H9 (cell line): ENCODE measurements around the gene BBIP1. TPM values are rescaled to one million over a fixed set of nuclear protein-coding genes. Genes with fewer than 3 reads are reported as not detected.

Source experiments
- DNase-seq: peaks from one replicate; pipeline ENCODE4 v3.0.0-alpha.2; 2017
- H2AFZ ChIP-seq: one replicate; pipeline ENCODE4 v1.6.1; 2013; ENCODE audit warnings: mild to moderate bottlenecking, low read length, control low read depth, moderate library complexity
- H2AK5ac ChIP-seq: 2 replicates; pipeline ENCODE4 v1.6.1; 2013; ENCODE audit warnings: low read length, control low read depth, mixed read lengths; ENCODE audit not compliant: insufficient read length
- H2BK120ac ChIP-seq: one replicate; pipeline ENCODE4 v1.6.1; 2013; ENCODE audit warnings: low read depth, mild to moderate bottlenecking, low read length, control low read depth, inconsistent platforms; ENCODE audit not compliant: poor library complexity, severe bottlenecking
- H2BK12ac ChIP-seq: 2 replicates; pipeline ENCODE4 v1.6.1; 2013; ENCODE audit warnings: low read length, control low read depth, mixed read lengths, low read depth; ENCODE audit not compliant: insufficient read length
- H2BK15ac ChIP-seq: 2 replicates; pipeline ENCODE4 v1.6.1; 2013; ENCODE audit warnings: low read depth, low read length, control low read depth
- H2BK20ac ChIP-seq: one replicate; pipeline ENCODE4 v1.6.1; 2013; ENCODE audit warnings: low read depth, mild to moderate bottlenecking, low read length, control low read depth, inconsistent platforms; ENCODE audit not compliant: poor library complexity, severe bottlenecking
- H2BK5ac ChIP-seq: 2 replicates; pipeline ENCODE4 v1.6.1; 2013; ENCODE audit warnings: low read length, control low read depth, mixed read lengths; ENCODE audit not compliant: insufficient read length
- H3K14ac ChIP-seq: 2 replicates; pipeline ENCODE4 v1.6.1; 2013; ENCODE audit warnings: low read length, control low read depth; ENCODE audit not compliant: insufficient read depth
- H3K18ac ChIP-seq: 2 replicates; pipeline ENCODE4 v1.6.1; 2013; ENCODE audit warnings: low read depth, mild to moderate bottlenecking, mixed read lengths, low read length, control low read depth; ENCODE audit not compliant: insufficient read length
- H3K23ac ChIP-seq: 2 replicates; pipeline ENCODE4 v1.6.1; 2013; ENCODE audit warnings: low read length, control low read depth, mixed read lengths, low read depth; ENCODE audit not compliant: insufficient read length
- H3K23me2 ChIP-seq: 2 replicates; pipeline ENCODE4 v1.6.1; 2013; ENCODE audit warnings: low read depth, mild to moderate bottlenecking, mixed read lengths, low read length, control low read depth; ENCODE audit not compliant: insufficient read length, poor library complexity, severe bottlenecking
- H3K27ac ChIP-seq: 2 replicates; pipeline ENCODE4 v1.5.1; 2013; ENCODE audit warnings: low read length, control low read depth, mixed read lengths, low read depth; ENCODE audit not compliant: insufficient read length
- H3K27me3 ChIP-seq: 2 replicates; pipeline ENCODE4 v1.6.1; 2013; ENCODE audit warnings: low read length, control low read depth, inconsistent platforms; ENCODE audit not compliant: insufficient read depth
- H3K4ac ChIP-seq: 2 replicates; pipeline ENCODE4 v1.6.1; 2013; ENCODE audit warnings: low read depth, mild to moderate bottlenecking, control low read depth, inconsistent platforms, low read length, moderate library complexity
- H3K4me1 ChIP-seq: 2 replicates; pipeline ENCODE4 v1.6.1; 2013; ENCODE audit warnings: low read length, control low read depth, inconsistent platforms; ENCODE audit not compliant: insufficient read depth
- H3K4me2 ChIP-seq: 2 replicates; pipeline ENCODE4 v1.6.1; 2013; ENCODE audit warnings: low read length, control low read depth, mixed read lengths; ENCODE audit not compliant: insufficient read length, insufficient read depth
- H3K56ac ChIP-seq: 2 replicates; pipeline ENCODE4 v1.6.1; 2013; ENCODE audit warnings: low read depth, mild to moderate bottlenecking, mixed read lengths, low read length, control low read depth; ENCODE audit not compliant: insufficient read length
- H3K79me1 ChIP-seq: 2 replicates; pipeline ENCODE4 v1.6.1; 2013; ENCODE audit warnings: low read depth, mild to moderate bottlenecking, moderate library complexity, low read length, control low read depth, inconsistent platforms; ENCODE audit not compliant: insufficient read depth, poor library complexity, severe bottlenecking
- H3K79me2 ChIP-seq: 2 replicates; pipeline ENCODE4 v1.6.1; 2013; ENCODE audit warnings: low read length, control low read depth, inconsistent platforms; ENCODE audit not compliant: insufficient read depth
- H3K9ac ChIP-seq: 2 replicates; pipeline ENCODE4 v1.6.1; 2013; ENCODE audit warnings: low read length, control low read depth, mixed read lengths; ENCODE audit not compliant: insufficient read length; ENCODE audit errors: extremely low read depth
- H3K9me3 ChIP-seq: one replicate; pipeline ENCODE4 v1.6.1; 2013; ENCODE audit warnings: low read depth, low read length, inconsistent platforms; ENCODE audit not compliant: control insufficient read depth
- H3T11ph ChIP-seq: one replicate; pipeline ENCODE4 v1.6.1; 2013; ENCODE audit warnings: mild to moderate bottlenecking, low read length, control low read depth, inconsistent platforms
- H4K20me1 ChIP-seq: one replicate; pipeline ENCODE4 v1.6.1; 2013; ENCODE audit not compliant: control insufficient read depth, insufficient read length, insufficient read depth
- H4K5ac ChIP-seq: 2 replicates; pipeline ENCODE4 v1.6.1; 2013; ENCODE audit warnings: low read depth, mild to moderate bottlenecking, mixed read lengths, low read length, control low read depth; ENCODE audit not compliant: insufficient read length
- H4K8ac ChIP-seq: replicated peaks from 2 replicates; pipeline ENCODE4 v1.6.1; 2013; ENCODE audit warnings: low read length, control low read depth, mixed read lengths, low read depth; ENCODE audit not compliant: insufficient read length
- H4K91ac ChIP-seq: 2 replicates; pipeline ENCODE4 v1.6.1; 2013; ENCODE audit warnings: low read depth, mild to moderate bottlenecking, moderate library complexity, mixed read lengths, low read length, control low read depth; ENCODE audit not compliant: insufficient read length
- H3K27ac Mint-ChIP-seq, 3 experiments: 2 replicates in 2 of 3; 3 replicates in 1 of 3; pipeline ENCODE4 v1.8.0; 2020 to 2021; ENCODE audit warnings: mixed read lengths in 3 of 3, mild to moderate bottlenecking in 1 of 3, moderate library complexity in 1 of 3
- H3K27me3 Mint-ChIP-seq: 2 replicates; pipeline ENCODE4 v1.8.0; 2021; ENCODE audit warnings: low read depth, mild to moderate bottlenecking, moderate library complexity, mixed read lengths
- H3K36me3 Mint-ChIP-seq, 3 experiments: 2 replicates in 2 of 3; 3 replicates in 1 of 3; pipeline ENCODE4 v1.8.0; 2020 to 2021; ENCODE audit warnings: low read depth in 3 of 3, mixed read lengths in 3 of 3; ENCODE audit not compliant: insufficient read depth in 1 of 3
- H3K4me1 Mint-ChIP-seq, 2 experiments: 2 replicates each; pipeline ENCODE4 v1.8.0; 2020; ENCODE audit warnings: mixed read lengths in 2 of 2
- H3K4me3 Mint-ChIP-seq, 2 experiments: 2 replicates in 1 of 2; 3 replicates in 1 of 2; pipeline ENCODE4 v1.8.0; 2020 to 2021; ENCODE audit warnings: mild to moderate bottlenecking in 2 of 2, mixed read lengths in 2 of 2, moderate library complexity in 1 of 2
- H3K9me3 Mint-ChIP-seq, 2 experiments: 2 replicates in 1 of 2; 3 replicates in 1 of 2; pipeline ENCODE4 v1.8.0; 2020; ENCODE audit warnings: mild to moderate bottlenecking in 2 of 2, mixed read lengths in 2 of 2, moderate library complexity in 1 of 2
- CTCF ChIP-seq: fragments of 200-600 bp; sonication (generic); conservative IDR thresholded peaks from 3 replicates; pipeline ENCODE4 v1.8.0; 2021; ENCODE audit warnings: antibody characterized with exemption, mild to moderate bottlenecking
- total RNA-seq: library from RNA; stranded (reverse); gene quantifications from 2 replicates; pipeline ENCODE4 v1.2.1, GENCODE V29; 2021

Gene BBIP1
- total RNA-seq, 1 experiment from 2014 or later: 18.8 TPM

- H3K56ac ChIP-seq: no peak overlapping the region
- H4K8ac ChIP-seq: no peak overlapping the region
- H3K4me2 ChIP-seq: no peak overlapping the region
- H3K79me1 ChIP-seq: no peaks in the 10 kb centered on the region
- H2BK15ac ChIP-seq: no peak overlapping the region
- no peak overlapping the region for H3K27ac ChIP-seq
- no peaks in the 10 kb centered on the region for H3K23me2 ChIP-seq
- no peak overlapping the region for H2BK20ac ChIP-seq
- no peak for DNase-seq
- H3K4me3 Mint-ChIP-seq: no peak overlapping the region
- H3K4me1 ChIP-seq: no peaks in the 10 kb centered on the region
- H4K5ac ChIP-seq: no peak overlapping the region
- no peaks in the 10 kb centered on the region for H3K36me3 Mint-ChIP-seq
- no peak overlapping the region for H2BK120ac ChIP-seq
- H3K18ac ChIP-seq: no peak overlapping the region
- no peak overlapping the region for H3K14ac ChIP-seq
- H3T11ph ChIP-seq: no peak overlapping the region
- H3K9me3 Mint-ChIP-seq: 0 out of 5 replicates have a peak, but pooled peaks cover 0 to 2% of the 10 kb centered on the region in 2 experiments
- no peaks in the 10 kb centered on the region for H3K9me3 ChIP-seq
- H4K20me1 ChIP-seq: no peaks in the 10 kb centered on the region
- H3K27ac Mint-ChIP-seq: no peak overlapping the region
- H3K79me2 ChIP-seq: no peaks in the 10 kb centered on the region
- no peak overlapping the region for H2BK5ac ChIP-seq
- H3K27me3 ChIP-seq: no peaks in the 10 kb centered on the region
- H2BK12ac ChIP-seq: no peak overlapping the region
- H3K4ac ChIP-seq: no peak overlapping the region
- no peak for TF ChIP-seq CTCF
- H4K91ac ChIP-seq: no peak overlapping the region
- H3K9ac ChIP-seq: no peak overlapping the region
- no peak overlapping the region for H2AFZ ChIP-seq
- no peak overlapping the region for H3K23ac ChIP-seq
- H2AK5ac ChIP-seq: no peak overlapping the region
- H3K4me1 Mint-ChIP-seq: peaks cover 4 to 7% of the 10 kb centered on the region in 2 experiments
- H3K27me3 Mint-ChIP-seq: peaks cover 2% of the 10 kb centered on the region; the same call in 1 of the 2 replicates
Measured at GRCh38 chr10:110853921-110854605, 64.9 kb downstream of the BBIP1 start.
